Measurements from ENCODE around the gene CSPG5.

CSPG5 gene

DNA sequence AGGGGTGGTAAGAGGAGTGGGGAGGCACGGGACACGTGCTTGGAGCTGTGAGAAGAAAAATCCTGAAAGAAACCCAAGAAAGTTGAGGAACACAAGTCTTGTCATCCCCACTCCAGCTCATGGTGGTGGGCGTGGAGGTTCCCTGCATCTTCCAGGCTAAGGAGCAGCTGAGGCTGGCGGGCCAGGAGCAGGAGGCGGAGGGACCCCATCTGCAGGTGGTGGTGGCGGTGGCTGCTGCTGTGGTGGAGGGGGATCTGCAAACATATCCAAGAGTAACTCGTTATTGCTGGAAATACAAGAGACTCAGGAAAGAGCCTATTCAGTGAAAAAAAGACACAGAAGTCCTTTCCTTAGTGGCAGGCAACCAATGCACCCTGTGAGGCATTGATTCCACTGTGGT is 9.4 kb upstream of the CSPG5 start:
- no peak for DNase-seq (ENCODE audit: low read depth)

DNA sequence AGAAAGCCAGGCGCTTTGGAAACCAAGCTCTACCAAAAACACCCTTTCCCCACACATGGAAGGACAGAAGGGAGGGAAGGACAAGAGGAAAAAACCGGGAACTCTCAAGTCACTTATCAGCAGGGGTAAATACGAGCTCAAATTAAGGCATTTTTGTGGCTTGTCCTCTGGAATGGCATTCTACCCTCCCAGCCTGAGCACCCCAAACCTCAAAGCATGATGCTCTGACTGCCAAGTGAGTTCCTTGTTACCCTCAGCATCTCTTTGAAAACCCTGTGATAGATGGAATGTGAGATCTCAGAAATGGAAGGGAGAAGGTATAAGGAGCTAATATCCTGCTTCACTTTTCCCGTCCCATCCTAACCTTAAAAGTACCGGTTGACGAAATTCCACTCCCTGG is 8.1 kb upstream of the CSPG5 start:
- DNase-seq (ENCODE audit: low read depth): no peak

DNA sequence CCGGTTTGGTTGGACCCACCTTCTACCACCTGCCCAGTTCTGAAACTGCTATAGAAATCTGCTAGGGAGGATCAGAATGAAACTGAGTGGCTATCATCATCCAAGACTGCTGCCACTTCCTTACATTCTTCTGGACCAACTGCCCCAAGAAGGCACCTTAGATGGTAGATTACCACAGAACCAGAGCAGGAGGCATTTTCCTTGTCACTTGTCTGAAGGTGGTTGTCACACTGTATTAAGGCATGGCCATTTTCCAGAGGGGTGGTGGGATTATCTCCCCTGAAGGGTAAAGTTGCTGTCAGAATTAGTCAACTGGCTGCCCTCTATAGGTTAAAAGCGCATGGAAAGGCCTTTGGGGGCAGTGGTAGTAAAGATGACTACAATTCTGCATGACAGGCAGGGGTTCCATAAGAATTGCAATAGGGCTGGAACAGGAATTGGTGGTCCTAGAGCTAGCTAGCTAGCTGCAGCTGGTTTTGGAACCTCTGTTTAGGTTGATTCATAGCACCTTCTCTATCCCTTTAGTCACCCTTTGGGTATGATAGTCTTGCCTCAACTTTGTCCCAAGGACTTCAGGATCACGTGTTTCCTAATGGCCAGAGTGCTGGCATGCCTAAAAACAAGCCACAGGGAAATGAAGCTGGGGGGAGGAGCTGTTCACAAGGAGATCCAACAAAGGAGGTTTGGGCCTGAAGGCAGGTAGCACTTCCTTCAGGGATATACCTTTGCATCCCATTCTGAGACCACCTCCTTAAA is 4.8 kb upstream of the CSPG5 start:
- peak; percentile 12 for DNase-seq (ENCODE audit: low read depth)

DNA sequence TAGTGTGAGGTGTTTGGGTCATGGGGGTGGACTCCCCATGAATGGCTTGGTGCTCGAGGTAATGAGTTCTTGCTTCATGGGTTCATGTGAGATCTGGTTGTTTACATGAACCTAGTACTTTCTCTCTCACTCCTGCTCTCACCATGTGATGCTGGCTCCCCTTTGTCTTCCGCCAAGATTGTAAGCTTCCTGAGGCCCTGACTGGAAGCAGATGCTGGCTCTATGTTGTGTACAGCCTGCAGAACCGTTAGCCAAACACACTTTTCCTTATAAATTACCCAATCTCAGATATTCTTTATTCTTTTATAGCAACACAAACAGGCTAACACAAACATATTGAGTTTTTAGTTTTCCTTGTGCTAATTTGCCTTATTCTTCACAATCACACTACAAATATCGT is 3.2 kb upstream of the CSPG5 start:
- peak; percentile 14 for DNase-seq (ENCODE audit: low read depth)

DNA sequence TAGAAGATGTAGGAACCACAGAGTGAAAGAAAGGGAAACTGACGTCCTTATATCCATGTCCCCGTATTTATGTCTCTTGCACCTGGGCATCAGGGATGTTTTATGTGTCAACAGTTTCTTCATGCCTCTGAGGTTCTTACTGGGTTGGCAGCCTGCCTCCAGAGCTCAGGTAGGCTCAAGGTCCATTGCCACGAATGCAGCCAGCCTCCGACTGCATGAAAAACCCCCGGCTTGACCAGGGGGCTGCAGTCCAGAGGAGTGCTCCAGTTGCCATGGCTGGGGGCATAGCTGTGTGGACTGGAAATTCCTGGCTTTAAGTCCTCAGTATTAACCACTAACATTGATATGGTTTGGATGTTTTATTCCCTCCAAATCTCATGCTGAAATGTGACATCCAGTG is 2.8 kb upstream of the CSPG5 start:
- DNase-seq (ENCODE audit: low read depth): no peak

DNA sequence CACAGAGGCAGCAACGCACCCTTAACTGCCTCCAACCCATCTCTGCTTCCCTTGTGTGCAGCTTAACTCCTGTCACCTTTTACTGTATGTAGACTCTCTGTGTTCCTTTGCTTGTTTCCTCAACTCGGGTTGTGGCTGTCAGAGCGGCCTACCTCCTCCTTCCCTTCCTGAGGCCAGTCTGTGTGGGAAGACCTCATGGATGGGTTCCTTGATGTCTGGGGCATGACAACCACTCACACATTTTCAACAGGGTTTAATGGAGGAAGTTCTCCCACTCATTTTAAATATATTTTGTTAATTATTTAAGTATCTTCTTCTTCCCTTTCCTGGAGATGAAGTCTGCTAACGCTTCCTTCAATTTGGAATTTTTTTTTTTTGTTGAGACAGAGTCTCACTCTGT is 1.8 kb upstream of the CSPG5 start:
- DNase-seq (ENCODE audit: low read depth): no peak

DNA sequence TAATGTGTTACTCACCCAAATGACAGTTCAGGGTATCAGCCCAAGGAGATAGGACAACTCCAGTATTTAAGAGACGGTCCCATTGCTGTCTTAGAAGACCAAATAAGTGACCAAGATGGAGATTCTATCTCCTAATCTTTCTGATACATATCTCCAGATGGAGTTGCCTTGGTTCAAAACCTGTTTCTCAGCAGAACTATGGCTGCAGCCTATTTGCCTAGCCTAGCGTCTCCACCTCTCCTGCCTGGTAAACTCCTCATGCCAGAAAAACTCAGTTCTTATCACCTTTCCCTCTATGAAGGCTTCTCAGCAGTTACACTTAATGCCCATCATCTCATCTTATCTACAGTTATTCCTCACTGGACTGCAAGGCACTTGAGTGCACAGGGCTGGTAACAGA is 1.2 kb upstream of the CSPG5 start:
- peak; percentile 27 for DNase-seq (ENCODE audit: low read depth)

DNA sequence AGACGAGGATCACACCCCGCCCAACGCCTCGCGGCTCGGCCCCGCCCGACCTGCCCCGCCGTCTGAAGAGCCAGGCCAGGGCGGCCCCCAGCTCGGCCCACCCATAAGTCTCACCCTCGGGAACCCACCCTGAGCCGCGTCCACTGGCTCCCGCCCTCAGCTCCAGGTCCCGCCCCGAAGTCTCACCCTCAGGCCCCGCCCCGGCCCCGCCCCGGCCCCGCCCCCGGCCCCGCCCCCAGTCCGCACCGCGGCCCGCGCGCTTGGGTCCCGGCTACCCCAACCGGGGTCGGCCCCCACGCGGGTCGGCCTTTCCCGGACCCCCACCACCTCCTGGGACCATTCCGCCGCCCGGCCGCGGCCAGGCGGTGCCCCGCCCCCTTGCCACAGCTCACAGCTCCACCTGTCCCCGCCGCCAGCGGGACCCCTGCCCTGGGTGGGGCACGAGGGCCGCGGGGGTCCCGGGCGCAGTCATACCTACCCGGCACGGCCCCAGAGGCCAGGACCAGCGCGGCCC is 489 bp downstream of the CSPG5 start:
- DNase-seq (ENCODE audit: low read depth): no peak

DNA sequence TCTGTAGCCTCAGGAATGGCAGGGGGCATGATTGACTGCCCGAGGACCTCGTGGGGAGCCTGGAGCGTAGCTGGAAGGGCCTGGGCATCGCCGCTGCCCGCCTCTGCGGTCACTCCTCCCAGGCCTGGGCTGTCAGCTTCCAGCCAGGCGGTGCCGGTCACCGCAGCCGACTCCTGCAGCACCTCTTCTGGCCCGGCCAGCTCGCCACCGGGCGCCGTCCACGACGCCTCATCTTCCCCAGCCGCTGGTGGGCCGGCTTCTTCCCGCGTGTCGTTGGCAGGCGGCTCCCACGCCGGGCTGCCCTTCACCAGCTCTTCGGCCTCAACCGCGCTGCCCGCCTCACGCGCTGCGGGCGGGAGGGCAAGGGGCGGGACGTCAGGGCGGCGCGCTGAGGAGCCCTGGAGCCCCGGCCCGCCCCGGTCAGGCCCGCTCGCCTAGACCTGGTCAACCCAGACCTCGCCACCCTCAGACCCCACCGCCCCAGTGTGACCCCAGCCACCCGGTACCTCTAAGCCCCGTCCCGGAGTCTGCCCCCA is 1.0 kb downstream of the CSPG5 start:
- DNase-seq (ENCODE audit: low read depth): peak; percentile 8

DNA sequence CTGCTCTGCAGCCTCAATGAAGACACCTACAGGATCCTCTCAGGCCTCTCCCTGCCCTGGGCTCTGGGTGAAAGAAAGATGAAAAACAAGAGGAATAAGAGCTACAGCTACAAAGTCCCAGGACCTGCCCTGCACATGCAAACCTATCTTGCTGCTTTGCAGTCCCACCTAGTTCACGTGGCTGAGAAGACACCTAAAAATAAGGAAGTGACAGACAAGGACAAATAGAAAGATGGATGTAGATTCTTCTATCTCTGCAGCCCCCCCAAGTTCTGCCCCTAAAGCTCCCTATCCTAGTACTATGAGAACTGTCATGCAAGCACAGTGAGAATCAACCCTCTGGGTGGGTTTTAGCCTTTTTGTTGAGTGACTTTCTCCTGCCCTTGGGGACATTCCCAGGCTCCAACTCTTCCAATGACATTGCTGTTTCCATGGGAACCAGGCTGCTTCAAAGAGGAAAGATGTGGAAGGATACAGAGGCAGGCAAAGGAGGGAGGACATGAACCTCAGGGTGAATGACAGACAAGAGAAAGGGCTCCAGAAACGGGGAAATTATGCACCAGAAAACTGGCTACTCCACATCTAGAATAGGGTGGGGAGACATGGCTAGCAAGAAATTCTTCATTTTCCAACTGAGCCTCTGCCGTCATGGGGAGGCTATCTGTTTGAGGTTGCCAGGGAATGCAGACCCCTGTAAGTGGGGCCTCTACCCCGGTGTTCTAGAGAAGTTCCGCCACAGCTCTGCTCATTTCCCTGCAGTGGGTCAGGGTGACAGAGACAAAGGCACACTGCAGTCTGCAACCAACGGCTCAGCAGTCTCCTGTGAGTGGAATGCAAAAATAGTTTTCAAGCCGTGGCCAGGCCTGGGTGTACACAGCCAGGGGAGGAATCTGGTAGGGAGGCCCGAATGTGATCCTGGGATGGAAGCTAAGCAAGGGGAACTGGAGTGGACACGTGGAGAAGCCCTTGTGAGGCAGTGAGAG is 5.2 kb downstream of the CSPG5 start:
- no peak for DNase-seq (ENCODE audit: low read depth)

DNA sequence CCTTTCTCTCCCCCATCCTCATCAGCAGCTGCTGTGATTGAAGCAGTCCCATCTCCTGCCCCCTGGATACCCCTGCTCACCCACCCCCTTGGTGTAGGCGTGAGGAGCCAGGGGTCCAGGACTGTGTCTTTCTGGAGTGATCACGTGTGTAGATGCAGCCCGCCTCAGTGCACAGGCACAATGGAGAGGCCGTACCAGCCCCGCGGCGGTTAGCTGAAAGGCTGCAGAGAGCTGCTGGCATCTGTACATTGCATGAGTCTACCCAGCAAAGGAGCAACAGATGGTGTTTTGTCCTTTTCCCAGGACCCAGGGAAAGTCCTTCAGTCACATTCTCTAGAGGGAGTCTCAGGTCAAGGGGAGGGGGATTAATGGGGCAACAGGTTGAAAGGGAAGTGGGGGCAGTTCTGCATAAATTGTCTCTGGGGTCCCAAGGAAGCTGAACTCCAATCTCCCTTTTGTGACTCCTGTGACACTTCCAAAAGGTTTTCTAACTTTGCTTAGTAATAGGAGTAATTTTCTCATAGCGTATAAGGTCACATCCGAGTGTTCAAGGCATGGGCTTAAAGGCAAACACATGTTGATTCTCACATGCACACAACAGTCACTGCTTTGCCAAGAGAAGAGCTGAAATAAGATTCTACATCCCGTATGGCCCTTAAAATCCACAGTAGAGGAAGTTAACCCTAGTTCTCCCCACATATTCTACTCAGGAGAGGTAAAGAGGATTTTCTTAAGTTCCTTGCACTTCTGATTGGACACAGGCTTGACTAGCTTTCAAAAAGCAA is 7.1 kb downstream of the CSPG5 start:
- DNase-seq (ENCODE audit: low read depth): no peak

DNA sequence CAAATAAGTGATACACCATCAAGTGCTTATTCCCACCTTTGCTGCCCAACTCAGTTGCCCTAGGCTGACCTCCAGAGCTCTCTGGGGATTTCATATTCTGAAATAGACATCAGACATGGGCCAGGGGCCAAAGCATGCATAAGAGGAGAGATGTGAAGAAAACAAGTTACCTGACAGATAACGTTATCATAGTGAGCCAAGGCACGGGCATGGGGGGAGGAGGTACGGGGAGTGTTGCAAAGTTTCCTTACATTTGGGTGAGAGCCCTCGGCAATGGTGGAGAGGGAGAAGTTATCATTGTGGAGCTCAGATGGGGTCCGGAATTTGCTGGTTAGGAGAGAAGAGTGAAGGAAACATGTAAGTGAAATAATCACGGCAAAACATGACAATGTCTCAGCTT is 9.8 kb downstream of the CSPG5 start:
- DNase-seq (ENCODE audit: low read depth): no peak

DNA sequence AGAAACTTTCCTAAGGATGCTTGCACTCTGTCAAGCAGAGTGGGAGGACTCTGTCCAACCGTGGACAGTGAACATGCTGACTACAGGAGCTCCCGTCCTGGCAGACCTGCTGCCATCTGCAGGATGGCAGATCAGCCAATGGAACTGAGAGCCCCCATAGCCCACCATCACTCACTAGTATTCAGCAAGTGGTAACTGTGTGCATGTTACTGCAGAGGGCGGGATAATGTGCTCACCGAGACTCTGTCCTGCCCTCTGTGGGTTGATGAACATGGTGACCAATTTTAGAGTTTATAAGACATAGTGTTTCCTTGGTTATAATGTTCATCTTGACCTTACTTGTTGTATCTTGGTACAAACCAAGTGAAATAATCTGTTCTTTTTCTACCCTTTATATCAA is 11.5 kb downstream of the CSPG5 start:
- no peak for DNase-seq (ENCODE audit: low read depth)

DNA sequence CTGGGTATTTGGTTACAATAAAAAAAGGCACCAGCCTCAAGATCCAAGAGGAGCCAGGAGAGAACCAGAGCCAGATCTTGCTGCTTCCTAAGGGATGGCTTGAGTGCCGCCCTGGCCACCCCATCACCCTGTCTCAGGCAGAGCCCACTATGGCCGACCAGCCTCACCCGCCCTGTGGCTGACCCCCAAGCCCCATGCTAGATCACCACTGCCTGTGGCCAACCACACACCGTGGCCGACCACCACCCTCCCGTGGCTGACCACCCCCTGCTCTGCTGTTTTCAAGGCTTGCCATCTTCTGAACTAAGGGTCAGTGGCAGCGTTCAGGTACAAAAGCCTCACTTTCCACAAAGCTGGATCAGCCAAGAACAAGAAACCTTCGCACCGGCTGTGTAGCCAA is 12.0 kb downstream of the CSPG5 start:
- no peak for DNase-seq (ENCODE audit: low read depth)

DNA sequence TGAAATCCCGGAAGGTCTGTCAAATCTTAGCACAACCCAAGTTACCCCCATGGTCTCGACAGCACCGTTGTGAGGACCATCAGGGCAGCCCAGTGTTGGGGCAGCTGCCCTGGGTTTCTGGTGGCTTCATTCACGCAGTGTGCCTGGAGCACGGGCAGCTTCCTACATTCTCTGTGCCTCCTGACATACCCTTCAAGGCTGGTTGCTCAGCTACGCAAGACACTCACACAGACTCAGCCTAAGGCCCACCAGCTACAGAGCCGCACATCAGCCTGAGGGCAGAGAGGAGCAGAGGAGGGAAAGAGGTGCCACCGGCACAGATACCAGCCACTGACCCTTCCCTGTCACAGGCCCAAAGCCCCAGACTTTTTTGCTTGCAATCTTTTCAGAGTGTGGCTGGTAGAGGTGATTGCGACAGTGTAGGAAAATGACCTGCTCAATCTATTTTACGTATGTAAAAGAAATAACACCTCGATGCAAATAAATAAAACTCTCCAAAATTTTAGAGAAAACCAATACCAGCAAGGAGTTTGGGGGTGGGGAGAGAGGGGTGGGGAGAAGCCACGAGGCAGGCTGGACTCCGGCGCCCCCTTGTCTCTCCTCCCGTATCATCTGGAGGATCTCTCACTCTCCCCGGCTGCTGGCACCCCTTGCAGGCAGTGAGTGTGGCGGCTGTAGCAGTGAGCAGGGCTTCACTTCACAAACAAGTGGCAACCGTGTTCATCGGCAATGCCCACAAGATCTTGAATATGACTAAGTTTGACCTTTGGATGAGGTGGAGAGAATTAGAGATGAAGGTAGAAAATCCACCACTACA is 12.7 kb downstream of the CSPG5 start:
- no peak for DNase-seq (ENCODE audit: low read depth)

DNA sequence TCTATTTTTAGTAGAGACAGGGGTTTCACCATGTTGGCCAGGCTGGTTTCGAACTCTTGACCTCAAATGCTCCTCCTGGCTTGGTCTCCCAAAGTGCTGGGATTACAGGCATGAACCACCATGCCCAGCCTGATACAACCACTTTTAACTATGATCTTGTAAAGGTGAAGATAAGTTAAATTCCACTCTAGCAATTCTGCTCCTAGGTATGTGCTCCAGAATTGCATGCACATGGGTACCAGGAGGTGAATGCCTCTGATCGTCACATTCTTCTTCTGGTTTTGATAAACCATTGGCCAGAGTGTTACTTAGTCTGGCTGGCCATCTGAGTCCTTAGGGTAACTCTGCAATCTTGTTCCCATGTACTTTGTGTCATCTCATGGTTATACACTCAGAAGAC is 22.3 kb downstream of the CSPG5 start:
- DNase-seq (ENCODE audit: low read depth): no peak

DNA sequence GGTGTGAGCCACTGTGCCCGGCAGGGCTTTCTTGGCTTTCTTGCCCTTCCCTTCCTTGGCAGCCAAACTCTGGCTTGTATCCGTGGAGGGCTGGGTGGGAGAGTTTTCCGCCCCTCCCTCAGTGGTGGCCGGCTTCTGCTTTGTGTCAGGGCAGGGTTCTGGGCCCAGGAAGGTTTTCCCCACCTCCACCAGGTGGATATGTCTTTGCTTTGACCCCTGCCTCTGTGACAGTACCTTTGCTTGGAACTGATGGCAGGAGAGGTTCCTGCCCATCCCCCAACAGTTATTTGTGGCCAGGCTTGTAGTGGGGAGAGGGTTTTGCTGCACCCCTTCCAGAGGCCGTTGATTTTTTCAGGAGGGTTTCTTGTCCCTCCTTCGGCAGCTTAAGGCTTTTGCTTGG is 24.3 kb downstream of the CSPG5 start:
- no peak for DNase-seq (ENCODE audit: low read depth)

DNA sequence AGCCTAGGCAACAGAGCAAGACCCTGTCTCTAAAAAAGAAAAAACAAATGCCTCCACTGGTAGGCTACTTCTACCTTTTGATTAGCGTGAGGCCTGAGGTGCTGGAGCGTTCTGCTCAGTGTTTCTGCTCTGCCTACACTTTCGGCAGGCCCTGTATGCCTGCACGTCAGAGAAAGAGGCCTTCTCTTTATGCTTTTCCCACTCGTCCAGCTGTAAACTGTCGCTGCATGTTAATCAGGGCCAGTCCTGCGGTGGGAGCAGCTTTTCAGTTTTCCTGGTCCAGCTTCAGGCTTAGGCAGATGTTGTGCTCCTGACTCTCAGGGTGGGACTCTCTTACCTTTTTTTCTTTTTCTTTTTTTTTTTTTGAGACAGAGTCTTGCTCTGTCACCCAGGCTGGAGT is 25.3 kb downstream of the CSPG5 start:
- DNase-seq (ENCODE audit: low read depth): no peak

DNA sequence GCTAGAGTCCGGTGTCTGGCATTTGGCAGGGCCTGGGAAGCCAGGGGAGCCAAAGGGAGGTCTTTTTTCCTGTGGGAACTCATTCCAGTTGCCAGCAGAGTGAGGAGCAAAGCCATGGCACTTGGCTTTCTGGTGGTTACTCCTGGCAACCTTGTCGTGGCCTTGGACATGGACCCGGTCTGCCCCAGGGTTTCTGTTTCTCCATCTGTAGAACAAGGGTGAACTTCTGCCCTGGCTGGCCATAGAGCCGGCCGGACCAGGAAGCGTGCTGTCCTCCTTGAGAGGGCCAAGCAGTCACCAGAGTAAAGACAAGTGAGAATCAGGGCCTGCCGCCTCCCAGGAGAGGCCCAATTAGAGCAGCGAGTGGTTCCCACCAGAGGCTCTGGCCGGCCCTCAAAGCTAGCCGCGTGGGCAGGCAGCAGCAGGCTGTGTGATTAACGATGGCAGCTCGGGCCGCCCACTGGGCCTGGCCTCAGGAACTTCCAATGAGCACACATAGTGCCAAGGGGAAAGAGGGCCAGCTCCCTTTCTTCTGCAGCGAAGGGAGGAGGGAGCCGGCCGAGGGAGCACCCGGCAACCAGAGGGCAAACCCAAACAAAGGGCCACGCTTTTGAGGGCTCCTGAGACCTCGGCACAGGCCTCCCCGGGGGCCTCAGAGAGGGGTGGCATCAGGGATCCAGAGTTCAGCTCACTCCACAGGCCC is 36.0 kb downstream of the CSPG5 start:
- DNase-seq (ENCODE audit: low read depth): peak; percentile 49

DNA sequence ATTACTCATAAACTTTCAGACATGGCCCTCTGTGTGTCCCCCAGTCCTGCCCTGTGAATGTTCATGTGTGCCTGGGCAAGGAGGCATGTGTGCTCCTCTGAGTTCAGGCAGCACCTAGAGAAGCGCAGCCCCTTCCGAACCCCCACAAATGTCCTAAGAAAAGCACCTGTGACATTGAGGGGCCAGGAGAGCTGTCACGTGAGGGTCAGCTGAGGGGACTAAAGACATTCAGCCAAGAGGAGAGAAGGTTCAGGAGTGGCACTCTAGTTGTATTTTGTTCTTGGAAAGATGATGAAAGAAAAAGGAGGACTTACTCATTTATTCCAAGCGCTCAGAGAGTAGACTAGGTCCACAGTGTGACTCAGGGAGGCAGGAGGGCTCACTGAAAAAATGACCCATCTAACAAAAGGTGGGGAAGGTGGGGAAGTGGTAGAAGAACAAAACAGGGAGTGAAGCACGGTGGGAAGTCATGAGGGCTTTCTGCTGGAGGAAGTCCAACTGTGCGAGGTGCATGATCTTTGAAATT is 37.0 kb downstream of the CSPG5 start:
- DNase-seq (ENCODE audit: low read depth): no peak
